B cell (primary cell): ENCODE data around the gene PKP2. TPM values are rescaled to one million over a fixed set of nuclear protein-coding genes. Genes with fewer than 3 reads are reported as not detected.
A peak's percentile ranks its signal among the peaks of the same experiment; 100 is the strongest.

ENCODE experiments used
- ATAC-seq: fragments of 200-7000 bp; cut with Tn5 transposase; one replicate; pipeline ENCODE4 v1.10.0; 2021; ENCODE audit warnings: low read depth, mild to moderate bottlenecking, moderate number of reproducible peaks, moderate library complexity
- CTCF ChIA-PET: fragments of 350-600 bp; sonication (Branson Sonifier 250); formaldehyde crosslinking; loops from one replicate; lab custom pipeline; 2021; ENCODE audit warnings: antibody characterized with exemption, inconsistent platforms; lab: Charles Lee
- POLR2A ChIA-PET: fragments of 350-600 bp; sonication (Branson Sonifier 250); formaldehyde crosslinking; loops from one replicate; lab custom pipeline; 2021; ENCODE audit warnings: antibody characterized with exemption; lab: Charles Lee
- DNase-seq: peaks from one replicate; pipeline ENCODE4 v3.0.0; 2013
- H2AFZ ChIP-seq: 2 replicates; pipeline ENCODE4 v1.6.1; 2012; ENCODE audit warnings: mild to moderate bottlenecking, low read depth, low read length; ENCODE audit not compliant: insufficient read depth, poor library complexity, severe bottlenecking
- H3K27ac ChIP-seq, 2 donors: 1 replicate in 1 of 2; 2 replicates in 1 of 2; pipeline ENCODE4 v1.5.1; 2012 to 2013; ENCODE audit warnings: low read length in 2 of 2, mild to moderate bottlenecking in 2 of 2, moderate library complexity in 1 of 2
- H3K27me3 ChIP-seq, 4 experiments: fragments of 200-600 bp in 1 of 4; sonication (generic) in 1 of 4; replicated peaks in 1 of 4; 1 replicate in 2 of 4; 2 replicates in 2 of 4; pipeline versions ENCODE4 v1.6.1 to v1.7.0; 2013 to 2016; ENCODE audit warnings: low read length in 3 of 4, mild to moderate bottlenecking in 2 of 4, mixed read lengths in 1 of 4, moderate library complexity in 1 of 4; ENCODE audit not compliant: insufficient read depth in 4 of 4, control insufficient read depth in 3 of 4; ENCODE audit errors: control extremely low read depth in 1 of 4
- H3K36me3 ChIP-seq, 2 experiments: replicated peaks in 1 of 2; 1 replicate in 1 of 2; 2 replicates in 1 of 2; pipeline versions ENCODE4 v1.6.1 to v1.7.1; 2013; ENCODE audit warnings: low read length in 1 of 2; ENCODE audit not compliant: insufficient read depth in 2 of 2, control insufficient read depth in 1 of 2; ENCODE audit errors: control extremely low read depth in 1 of 2, extremely low read depth in 1 of 2
- H3K4me1 ChIP-seq, 2 donors: fragments of 200-600 bp in 1 of 2; sonication (generic) in 1 of 2; 1 replicate in 1 of 2; 2 replicates in 1 of 2; pipeline versions ENCODE4 v1.5.1 to v1.6.1; 2013 to 2017; ENCODE audit warnings: low read length in 2 of 2; ENCODE audit not compliant: control insufficient read depth in 2 of 2, insufficient read depth in 2 of 2
- H3K4me2 ChIP-seq: replicated peaks from 2 replicates; pipeline ENCODE3; 2012; ENCODE audit warnings: mild to moderate bottlenecking, low read depth, low read length; ENCODE audit not compliant: poor library complexity, severe bottlenecking
- H3K4me3 ChIP-seq, 5 experiments: fragments of 200-600 bp in 1 of 5; sonication (generic) in 1 of 5; 1 replicate in 3 of 5; 2 replicates in 2 of 5; pipeline versions ENCODE4 v1.5.1 to v1.7.0; 2011 to 2016; ENCODE audit warnings: low read length in 4 of 5, mild to moderate bottlenecking in 4 of 5, low read depth in 2 of 5, control low read depth in 1 of 5, moderate library complexity in 1 of 5; ENCODE audit not compliant: insufficient read depth in 1 of 5; ENCODE audit errors: control extremely low read depth in 1 of 5, extremely low read depth in 1 of 5
- H3K79me2 ChIP-seq: fragments of 200-600 bp; sonication (generic); one replicate; pipeline ENCODE4 v1.6.0; 2016; ENCODE audit warnings: low read length; ENCODE audit not compliant: control insufficient read depth, insufficient read depth
- H3K9ac ChIP-seq: fragments of 200-600 bp; sonication (generic); 2 replicates; pipeline ENCODE4 v1.6.1; 2017; ENCODE audit warnings: mild to moderate bottlenecking, low read length, moderate library complexity
- H3K9me3 ChIP-seq, 3 donors: one replicate each; pipeline versions ENCODE4 v1.6.1 to v1.7.1; 2013; ENCODE audit warnings: low read length in 2 of 3; ENCODE audit not compliant: control insufficient read depth in 2 of 3, insufficient read depth in 1 of 3; ENCODE audit errors: control extremely low read depth in 1 of 3
- H4K20me1 ChIP-seq: 2 replicates; pipeline ENCODE4 v1.6.0; 2012; ENCODE audit warnings: mild to moderate bottlenecking, low read length; ENCODE audit not compliant: insufficient read depth, control insufficient read depth, poor library complexity, severe bottlenecking
- H3K27ac Mint-ChIP-seq: one replicate; pipeline ENCODE4 v1.8.0; 2021; ENCODE audit warnings: mixed read lengths
- H3K27me3 Mint-ChIP-seq: one replicate; pipeline ENCODE4 v1.8.0; 2021; ENCODE audit warnings: mixed read lengths
- H3K4me1 Mint-ChIP-seq: one replicate; pipeline ENCODE4 v1.8.0; 2021; ENCODE audit warnings: mixed read lengths
- H3K4me3 Mint-ChIP-seq: one replicate; pipeline ENCODE4 v1.8.0; 2021; ENCODE audit warnings: mixed read lengths
- H3K9me3 Mint-ChIP-seq: one replicate; pipeline ENCODE4 v1.8.0; 2022; ENCODE audit warnings: mixed read lengths; ENCODE audit not compliant: insufficient read depth
- CTCF ChIP-seq: fragments of 200-600 bp; IDR thresholded peaks from one replicate; pipeline ENCODE4 v1.8.0; 2022; ENCODE audit warnings: antibody characterized with exemption, mild to moderate bottlenecking
- EZH2 ChIP-seq: IDR thresholded peaks from 2 replicates; pipeline ENCODE4 v1.6.1; 2012; ENCODE audit warnings: borderline replicate concordance, low read depth, mild to moderate bottlenecking, moderate library complexity, low read length; ENCODE audit not compliant: insufficient read depth, poor library complexity, severe bottlenecking
- WGBS: methylation state at CpG from one replicate; pipeline ENCODE4 v1.1.5; 2013; ENCODE audit warnings: missing lambda C conversion rate; ENCODE audit not compliant: insufficient coverage; 5-methylcytosine and 5-hydroxymethylcytosine counted together
- intact Hi-C: fragments of 100-400 bp; cut with micrococcal nuclease; formaldehyde crosslinking; loops from one replicate; pipeline ENCODE4 v1.10.0; 2022
- polyA plus RNA-seq: library from polyadenylated mRNA; depleted of rRNA; stranded (reverse); fragments of >200 nt; gene quantifications from 2 replicates; pipeline ENCODE4 v1.2.3, GENCODE V29; 2012
- total RNA-seq, 2 donors: library from RNA; stranded (reverse); fragments of 120-200 nt in 1 of 2; gene quantifications; 1 replicate in 1 of 2; 2 replicates in 1 of 2; pipeline versions ENCODE4 v1.2.3 to v1.2.4, GENCODE V29; 2013 to 2022

Gene PKP2
- total and polyA plus RNA-seq, 2 donors (not counting 1 experiment from before 2014, with no cell fraction given), result not detected

- POLR2A ChIA-PET, result no interaction called here
- CTCF ChIA-PET, result no interaction called here
- H3K4me1 Mint-ChIP-seq, result peaks cover 14% of the 10 kb centered on the region
- TF ChIP-seq EZH2 (no peak), CTCF (no peak)
- peak overlapping the region; percentile 54 for H2AFZ ChIP-seq
- WGBS, result 13% methylated on average over 3 of the region's 6 CpGs
- H3K9me3 ChIP-seq, result peaks cover 0 to 7% (median 0%) of the 10 kb centered on the region in 3 donors
- peaks cover 57% of the 10 kb centered on the region for H3K27me3 Mint-ChIP-seq
- peak overlapping the region; percentile 81 for H3K4me2 ChIP-seq
- H3K9me3 Mint-ChIP-seq, result no peaks in the 10 kb centered on the region
- H3K27ac ChIP-seq, result no peak overlapping the region
- H3K27me3 ChIP-seq, result peaks cover 0 to 35% (median 24%) of the 10 kb centered on the region in 4 experiments
- H4K20me1 ChIP-seq, result no peaks in the 10 kb centered on the region
- H3K79me2 ChIP-seq, result no peaks in the 10 kb centered on the region
- DNase-seq, result no peak
- H3K4me3 ChIP-seq, result peak overlapping the region; percentile 12 to 64 (median 44)
- H3K27ac Mint-ChIP-seq, result no peak overlapping the region
- H3K36me3 ChIP-seq, result no peaks in the 10 kb centered on the region
- no peak for ATAC-seq
- intact Hi-C loops, result no loop called here
- H3K4me1 ChIP-seq, result peaks cover 17 to 18% of the 10 kb centered on the region in 2 donors
- H3K9ac ChIP-seq, result peak overlapping the region; percentile 40
- peak overlapping the region; percentile 80 for H3K4me3 Mint-ChIP-seq
Observed at GRCh38 chr12:32897281-32897610, 669 bp upstream of the PKP2 start.

GRCh38 chr12:32895688-32896431 lies 717 bp downstream of the PKP2 start:
- H3K9me3 Mint-ChIP-seq, result no peaks in the 10 kb centered on the region
- no peak overlapping the region for H3K27ac ChIP-seq
- no peaks in the 10 kb centered on the region for H4K20me1 ChIP-seq
- DNase-seq, result peak; percentile 18
- H3K9ac ChIP-seq, result peak overlapping the region; percentile 60
- POLR2A ChIA-PET, result no interaction called here
- peaks cover 65% of the 10 kb centered on the region for H3K27me3 Mint-ChIP-seq
- H3K4me1 Mint-ChIP-seq, result peaks cover 14% of the 10 kb centered on the region
- no peak for ATAC-seq
- H3K27me3 ChIP-seq, result peaks cover 0 to 36% (median 25%) of the 10 kb centered on the region in 4 experiments
- CTCF ChIA-PET, result no interaction called here
- H2AFZ ChIP-seq, result peak overlapping the region; percentile 68
- H3K4me1 ChIP-seq, result peaks cover 17 to 18% of the 10 kb centered on the region in 2 donors
- peak overlapping the region; percentile 69 for H3K4me3 Mint-ChIP-seq
- peak overlapping the region; percentile 32 to 64 (median 47) for H3K4me3 ChIP-seq
- intact Hi-C loops, result no loop called here
- H3K79me2 ChIP-seq, result no peaks in the 10 kb centered on the region
- H3K9me3 ChIP-seq, result peaks cover 0 to 7% (median 0%) of the 10 kb centered on the region in 3 donors
- no peak overlapping the region for H3K27ac Mint-ChIP-seq
- no peaks in the 10 kb centered on the region for H3K36me3 ChIP-seq
- TF ChIP-seq CTCF (no peak), EZH2 (no peak)
- 8% methylated on average over 10 of the region's 28 CpGs for WGBS
- peak overlapping the region; percentile 81 for H3K4me2 ChIP-seq
